Heart left ventricle (tissue), 16 donors: ENCODE data around the gene FNBP1. TPM values are rescaled to one million over a fixed set of nuclear protein-coding genes. Genes with fewer than 3 reads are reported as not detected.

Source experiments
- ATAC-seq, 4 donors: fragments of 200-7000 bp; cut with Tn5 transposase; one replicate each; pipeline ENCODE4 v1.9.1; 2020 to 2022; ENCODE audit warnings: moderate library complexity in 4 of 4, mild to moderate bottlenecking in 3 of 4, moderate number of reproducible peaks in 1 of 4
- DNase-seq, 5 donors: peaks; one replicate each; pipeline ENCODE4 v3.0.0-alpha.2; 2020
- H3K27ac ChIP-seq, 12 donors: fragments of 200-600 bp; sonication (generic) in 4 of 12; one replicate each; pipeline versions ENCODE4 v1.5.0 to v1.8.0; 2016 to 2022; ENCODE audit warnings: mild to moderate bottlenecking in 2 of 12
- H3K27me3 ChIP-seq, 9 donors: fragments of 200-600 bp; sonication (generic) in 2 of 9; one replicate each; pipeline versions ENCODE4 v1.5.1 to v1.8.0; 2016 to 2022; ENCODE audit warnings: mild to moderate bottlenecking in 3 of 9
- H3K36me3 ChIP-seq, 9 donors: fragments of 200-600 bp; sonication (generic) in 2 of 9; one replicate each; pipeline versions ENCODE4 v1.5.0 to v1.8.0; 2018 to 2022; ENCODE audit warnings: mild to moderate bottlenecking in 2 of 9
- H3K4me1 ChIP-seq, 12 donors: fragments of 200-600 bp; sonication (generic) in 4 of 12; one replicate each; pipeline versions ENCODE4 v1.5.0 to v1.8.0; 2016 to 2022; ENCODE audit warnings: mild to moderate bottlenecking in 3 of 12
- H3K4me3 ChIP-seq, 12 donors: fragments of 200-600 bp; sonication (generic) in 4 of 12; one replicate each; pipeline versions ENCODE4 v1.5.0 to v1.8.0; 2017 to 2022; ENCODE audit warnings: mild to moderate bottlenecking in 9 of 12, moderate library complexity in 4 of 12
- H3K9me3 ChIP-seq, 12 donors: fragments of 200-600 bp; sonication (generic) in 4 of 12; one replicate each; pipeline versions ENCODE4 v1.5.0 to v1.8.0; 2016 to 2022; ENCODE audit warnings: mild to moderate bottlenecking in 1 of 12
- CTCF ChIP-seq, 12 donors: fragments of 200-600 bp; sonication (generic) in 4 of 12; IDR thresholded peaks; one replicate each; pipeline versions ENCODE4 v1.5.0 to v1.8.0; 2018 to 2022; ENCODE audit warnings: antibody characterized with exemption in 12 of 12, mild to moderate bottlenecking in 5 of 12
- POLR2A ChIP-seq, 2 donors: fragments of 450-650 bp; IDR thresholded peaks; one replicate each; pipeline ENCODE4 v1.6.1; 2017; ENCODE audit warnings: antibody characterized with exemption in 2 of 2, mild to moderate bottlenecking in 2 of 2, moderate library complexity in 2 of 2
- WGBS, 4 donors: extraction: QIAGEN DNeasy Blood & Tissue Kit in 2 of 4; methylation state at CpG; one replicate each; pipeline versions ENCODE4 v1.1.5 to v1.1.7; 2013 to 2018; 5-methylcytosine and 5-hydroxymethylcytosine counted together
- intact Hi-C, 10 donors: fragments of 100-400 bp; cut with DNase I; formaldehyde crosslinking; loops; one replicate each; pipeline versions ENCODE4 v1.11.1 to v1.14.2; 2022
- polyA plus RNA-seq, 2 donors: library from polyadenylated mRNA; stranded (reverse); fragments of 200-250 nt; gene quantifications; one replicate each; pipeline ENCODE4 v1.2.3, GENCODE V29; 2013
- total RNA-seq, 9 donors: library from RNA; depleted of rRNA in 2 of 9; stranded (reverse); fragments of >200 nt in 2 of 9; fragmentation: NEBNext Ultra II Directional in 3 of 9; extraction: Animal tissue kit (Norgen Biotek cat#: 25700) in 3 of 9; gene quantifications; one replicate each; pipeline versions ENCODE4 v1.1.0 to v1.2.4, GENCODE V29; 2016 to 2023
- donor health status: ischemic (EF 13 %, LVEDD 7.1; RV severe dilation, severe dysfunction).
- donor health status: healthy with polysubstance abuse.
- donor health status: DM: no; HTN: yes; CAD: no.
- donor health status: DM: no; HTN: no; CAD: no.
- donor health status: ischemic (EF 25% LVEDD 6.9; RV normal size, moderate dysfunction).
- donor health status: ischemic (EF 25% LVEDD 5.7; RV mildly dilated, moderate dysfunction).
- donor health status: healthy.
- donor health status: DM: yes; HTN: yes; CAD: no.
- donor health status: ischemic (EF 35%, LVEDD 5.7; RV mildly dilated, moderate dysfunction).
- donor health status: nonischemic (EF 11% LVEDD 7.7; RV severe dilation, severe dysfunction).
- donor health status: DM: yes; HTN: yes; CAD: no.
- donor health status: PGD.
- donor health status: ischemic (EF 29% LVEDD 5.4; RV normal size, mild dysfunction).
- donor health status: nonischemic (EF 23%, LVEDD 6.1; RV moderate dilation, normal function).

The FNBP1 gene
- total and polyA plus RNA-seq, 11 donors, result 6.9 to 47.3 (median 24.1) TPM

- Histone ChIP-seq H3K27me3 (no peaks in the 10 kb centered on the region), H3K36me3 (peaks cover 0 to 59% (median 38%) of the 10 kb centered on the region in 9 donors), H3K9me3 (no peaks in the 10 kb centered on the region), H3K4me1 (peaks cover 0 to 31% (median 0%) of the 10 kb centered on the region in 12 donors), H3K27ac (peak overlapping the region in 1 of 12 donors; percentile 58), H3K4me3 (no peak overlapping the region)
- TF ChIP-seq CTCF (IDR thresholded peaks at IDR 0.05), result no peak
- TF ChIP-seq POLR2A (IDR thresholded peaks at IDR 0.05), result no peak
- ATAC-seq (no peak), DNase-seq (no peak)
- intact Hi-C loops, result no loop called here
- WGBS, 4 donors, result 79 to 83% (median 82%) methylated on average over 14 to 17 of the region's 17 CpGs
Observed at GRCh38 chr9:129867136-129868022, 175.6 kb downstream of the FNBP1 start.

GRCh38 chr9:129866394-129867135 lies 176.4 kb downstream of the FNBP1 start:
- 77 to 86% (median 84%) methylated on average over 12 to 17 of the region's 17 CpGs for WGBS, 4 donors
- ATAC-seq, result no peak
- intact Hi-C loops, result no loop called here
- TF ChIP-seq POLR2A (IDR thresholded peaks at IDR 0.05) (no peak), CTCF (IDR thresholded peaks at IDR 0.05) (no peak)
- Histone ChIP-seq H3K27ac (peak overlapping the region in 1 of 12 donors; percentile 58), H3K27me3 (no peaks in the 10 kb centered on the region), H3K36me3 (peaks cover 0 to 67% (median 46%) of the 10 kb centered on the region in 9 donors), H3K4me1 (peaks cover 0 to 31% (median 0%) of the 10 kb centered on the region in 12 donors), H3K9me3 (no peaks in the 10 kb centered on the region), H3K4me3 (no peak overlapping the region)
- DNase-seq, result no peak

- ATAC-seq (no peak), DNase-seq (no peak)
- no peak overlapping the region for H3K4me3 ChIP-seq
- H3K9me3 ChIP-seq, result no peaks in the 10 kb centered on the region
- intact Hi-C loops, result no loop called here
- H3K4me1 ChIP-seq, result peaks cover 0 to 31% (median 0%) of the 10 kb centered on the region in 12 donors
- peak overlapping the region in 1 of 12 donors; percentile 58 for H3K27ac ChIP-seq
- H3K27me3 ChIP-seq, result no peaks in the 10 kb centered on the region
- WGBS, 4 donors, result 78 to 88% (median 82%) methylated on average over 13 to 14 of the region's 14 CpGs
- TF ChIP-seq CTCF (IDR thresholded peaks at IDR 0.05) (no peak), POLR2A (IDR thresholded peaks at IDR 0.05) (no peak)
- peaks cover 0 to 75% (median 54%) of the 10 kb centered on the region in 9 donors for H3K36me3 ChIP-seq
Observed at GRCh38 chr9:129865668-129866320, 177.2 kb downstream of the FNBP1 start.
